GM19467 (cell line): ENCODE results near the gene SYK.
"Not testable (repeated sequence)": the region's sequence is repeated elsewhere in the genome, so short reads cannot be mapped to it uniquely, and the experiment has no call there.

Source experiments
- ATAC-seq: cut with Tn5 transposase; IDR thresholded peaks from one replicate; pipeline ENCODE4 v1.9.1; 2021; ENCODE audit warnings: mild to moderate bottlenecking, moderate library complexity; ENCODE audit not compliant: unreplicated experiment

Gene SYK

GRCh38 chr9:90795084-90795483 lies 6.5 kb upstream of the SYK start:
- ATAC-seq: no peak

GRCh38 chr9:90795871-90796317 lies 5.7 kb upstream of the SYK start:
- ATAC-seq: no peak

DNA sequence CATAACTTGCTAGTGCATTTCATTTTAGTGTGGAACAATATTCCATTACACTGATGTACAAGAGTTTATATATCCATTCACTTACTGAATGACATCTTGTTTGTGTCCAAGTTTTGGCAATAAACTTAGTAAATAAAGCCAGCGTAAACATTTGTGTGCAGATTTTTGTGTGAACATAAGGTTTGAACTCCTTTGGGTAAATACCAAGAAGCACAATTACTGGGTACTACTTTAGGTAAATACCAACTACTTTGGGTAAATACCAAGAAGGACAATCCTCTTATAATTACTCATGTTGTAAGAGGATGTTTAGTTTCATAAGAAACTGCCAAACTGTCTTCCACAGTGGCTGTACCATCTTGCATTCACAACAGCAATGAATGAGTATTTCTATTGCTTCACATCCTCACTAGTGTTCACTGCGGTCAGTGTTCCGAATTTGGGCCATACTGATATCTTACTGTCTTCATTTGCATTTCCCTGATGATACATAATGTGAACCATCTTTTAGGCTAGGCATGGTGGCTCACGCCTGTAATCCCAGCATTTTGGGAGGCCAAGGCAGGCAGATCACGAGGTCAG lies 2.3 kb upstream of the SYK start:
- no peak for ATAC-seq

DNA sequence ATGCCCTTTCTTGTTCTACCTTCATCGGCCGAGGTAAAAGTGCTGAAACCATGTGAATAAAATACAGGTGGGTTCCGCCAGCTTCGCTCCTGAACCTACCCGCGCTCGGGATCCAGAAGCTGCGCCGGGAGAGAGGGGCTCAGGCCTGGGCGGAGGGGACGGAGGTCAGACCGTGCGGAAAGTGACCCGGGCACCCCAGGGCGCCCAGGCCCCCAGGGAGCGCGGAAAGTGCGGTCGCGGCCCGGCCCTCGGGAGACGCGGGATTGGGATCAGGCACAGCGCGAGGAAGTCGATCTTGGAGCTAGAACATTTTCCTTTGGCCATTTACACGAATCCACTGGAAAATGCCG lies 329 bp downstream of the SYK start:
- ATAC-seq: peak; percentile 10

DNA sequence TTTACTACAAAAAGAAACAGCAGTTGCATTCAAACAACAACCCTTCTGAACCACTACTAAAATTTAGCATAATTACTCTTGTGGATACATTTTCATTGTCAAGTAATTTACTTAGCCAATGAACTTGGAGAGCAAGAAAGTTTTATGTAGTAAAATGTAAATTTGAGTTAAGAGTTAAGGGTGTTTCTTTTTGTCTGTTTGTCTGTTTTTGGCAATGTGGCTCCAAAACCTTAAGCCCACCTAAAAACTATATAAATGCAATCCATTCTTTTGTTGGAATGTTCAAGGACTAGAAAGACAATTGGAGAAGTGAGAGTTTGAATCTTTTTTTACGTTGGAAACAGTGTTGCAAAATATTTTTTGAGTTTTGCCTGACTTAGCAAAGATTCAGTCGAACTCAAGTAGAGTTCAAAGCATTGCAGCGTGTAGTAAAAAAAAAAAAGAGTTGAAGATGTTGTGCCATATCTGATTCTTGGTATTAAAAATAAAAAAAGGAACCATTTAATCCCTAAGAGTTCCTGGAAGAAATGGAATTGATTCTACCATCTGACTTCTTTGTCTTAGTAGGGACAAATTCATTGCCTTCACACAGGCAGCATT lies 867 bp downstream of the SYK start:
- no peak for ATAC-seq

- no peak for ATAC-seq
These were observed 2.4 kb downstream of the SYK start for GRCh38 chr9:90803860-90804593.

- no peak for ATAC-seq
These were observed 3.7 kb downstream of the SYK start for GRCh38 chr9:90805006-90805996.

DNA sequence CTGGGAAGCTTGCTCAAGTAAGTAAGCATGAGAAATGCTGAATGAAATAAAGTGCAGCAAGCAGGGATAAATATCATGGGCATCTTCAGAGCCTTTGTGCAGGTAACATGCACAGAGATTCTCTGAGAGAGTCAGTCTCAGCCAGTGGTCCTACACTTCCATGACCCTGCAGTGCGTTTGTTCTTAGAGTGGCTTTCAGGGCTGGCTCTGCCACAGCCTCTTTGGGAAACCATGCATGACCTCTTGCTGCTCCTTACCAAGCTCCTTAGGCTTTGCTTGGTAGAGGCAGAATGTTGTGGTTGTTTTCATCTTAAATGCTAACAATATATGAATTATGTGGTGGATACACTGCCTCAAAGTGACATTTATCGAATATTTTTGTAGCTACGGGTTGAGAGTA lies 5.4 kb downstream of the SYK start:
- no peak for ATAC-seq

GRCh38 chr9:90808398-90808797 lies 6.8 kb downstream of the SYK start:
- ATAC-seq: no peak

- no peak for ATAC-seq
These were observed 7.5 kb downstream of the SYK start for GRCh38 chr9:90808890-90809685.

DNA sequence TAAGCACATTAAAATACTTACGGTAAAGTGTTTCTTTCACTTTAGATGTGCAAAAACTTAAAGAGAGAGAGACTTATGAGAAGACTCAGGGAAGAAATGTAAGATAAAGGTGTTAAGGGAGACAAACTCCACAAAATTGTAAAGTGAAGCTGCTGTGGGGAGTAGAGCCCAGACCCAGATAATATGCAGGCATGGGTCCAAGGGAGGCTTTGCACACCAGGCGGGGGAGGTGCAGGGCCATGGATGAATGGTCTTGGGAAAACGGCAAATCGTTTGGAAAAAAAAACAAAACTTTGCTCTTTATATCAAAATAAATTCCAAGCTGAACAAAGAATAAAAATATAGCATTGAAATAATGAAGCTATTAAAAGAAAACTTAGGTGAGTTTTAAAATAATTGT lies 9.1 kb downstream of the SYK start:
- no peak for ATAC-seq

- no peak for ATAC-seq
These were observed 11.4 kb downstream of the SYK start for GRCh38 chr9:90813046-90813445.

GRCh38 chr9:90813523-90813922 lies 11.9 kb downstream of the SYK start:
- no peak for ATAC-seq

DNA sequence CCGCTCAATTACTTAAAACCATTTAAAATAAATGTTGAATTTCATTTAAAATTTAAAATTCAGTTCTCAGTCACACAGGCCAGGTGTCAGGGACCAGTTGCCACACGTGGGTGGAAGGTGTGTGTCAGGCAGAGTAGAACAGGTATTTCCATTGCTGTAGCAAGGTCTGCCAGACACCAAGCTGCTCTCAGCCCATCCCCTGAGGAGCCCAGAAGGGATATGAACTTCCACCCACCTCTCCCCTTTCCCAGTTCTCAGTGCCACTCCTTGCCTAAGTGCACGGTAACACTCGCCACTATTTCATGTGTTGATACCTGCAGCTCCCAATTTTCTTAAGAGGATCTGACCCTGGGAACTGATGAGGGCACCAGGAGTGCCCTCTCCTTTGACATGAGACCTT lies 12.7 kb downstream of the SYK start:
- ATAC-seq: no peak

DNA sequence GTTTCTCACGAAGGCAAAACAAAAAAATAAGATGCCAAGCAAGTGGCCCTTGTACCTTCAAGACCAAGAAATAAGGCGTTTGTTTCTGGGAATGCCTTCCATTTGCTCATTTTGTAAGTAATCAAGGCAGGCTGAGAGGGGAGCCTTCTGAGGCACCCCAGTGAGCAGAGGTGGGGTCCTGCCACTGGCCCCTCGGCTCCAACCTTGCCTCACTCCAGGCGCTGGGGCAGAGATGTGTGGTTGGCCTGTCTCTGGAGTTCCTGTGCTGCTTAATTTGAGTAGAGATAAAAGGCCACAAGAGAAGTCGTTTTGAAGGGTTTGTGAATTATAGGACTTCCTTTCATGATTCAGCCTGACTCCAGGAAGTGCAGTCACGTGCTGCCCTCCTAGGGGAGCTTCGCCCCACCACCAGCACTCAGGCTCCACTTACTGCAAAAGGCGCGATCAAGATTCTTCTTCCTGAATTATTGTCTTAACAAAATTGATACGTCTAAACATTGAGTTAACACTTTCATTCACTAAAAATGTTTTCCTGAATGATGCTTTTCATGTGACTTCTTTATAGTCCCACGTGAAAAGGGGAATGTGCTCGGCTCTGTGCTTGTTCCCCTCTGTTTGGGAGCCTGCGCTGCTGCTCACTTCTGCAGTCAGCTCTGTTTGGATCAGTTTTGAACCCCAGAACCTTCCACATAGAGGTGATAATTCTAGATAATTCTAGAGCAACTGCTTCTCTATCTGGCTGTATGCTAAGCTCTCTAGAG lies 13.7 kb downstream of the SYK start:
- peak; percentile 47 for ATAC-seq

DNA sequence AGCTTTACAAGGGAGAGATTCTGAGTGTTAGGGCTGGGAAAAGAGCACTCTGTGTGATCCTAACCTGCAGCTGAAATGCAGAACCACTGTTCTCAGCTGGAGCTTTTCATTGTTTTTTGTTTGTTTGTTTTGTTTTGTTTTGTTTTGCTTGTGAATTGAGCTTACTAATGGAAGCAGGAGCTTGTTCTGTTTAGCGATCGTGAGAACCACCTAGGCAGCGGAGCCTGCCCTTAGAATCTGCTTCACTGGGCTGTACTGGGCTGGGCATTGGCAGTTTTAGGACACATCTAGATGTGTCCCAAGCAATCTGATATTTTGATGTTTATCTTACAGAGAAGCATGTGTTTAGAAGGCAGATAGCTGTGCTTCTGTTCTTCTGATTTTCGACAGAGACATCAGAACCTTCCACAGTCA lies 14.3 kb downstream of the SYK start:
- ATAC-seq: no peak

GRCh38 chr9:90816690-90817089 lies 15.1 kb downstream of the SYK start:
- no peak for ATAC-seq

DNA sequence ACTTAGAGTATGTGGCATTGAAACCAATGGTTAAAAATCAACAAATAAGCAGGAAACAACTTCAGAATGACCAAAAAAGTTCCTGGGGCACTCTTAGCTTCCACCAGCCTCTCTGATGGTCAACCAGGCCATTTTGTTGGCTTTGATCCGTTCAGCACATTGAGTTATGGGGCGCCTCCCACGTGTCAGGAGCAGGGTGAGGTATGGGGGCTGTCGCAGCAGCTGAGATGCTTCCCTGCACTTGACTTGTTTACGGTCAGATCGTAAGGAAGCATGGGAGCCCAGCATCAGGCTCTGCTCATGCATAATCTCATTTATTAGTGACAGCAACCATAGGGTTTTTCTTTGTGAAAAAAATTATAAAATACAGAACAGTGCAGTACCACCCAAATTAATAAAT lies 16.7 kb downstream of the SYK start:
- ATAC-seq: no peak

- ATAC-seq: not testable (repeated sequence)
These were observed 18.8 kb downstream of the SYK start for GRCh38 chr9:90820406-90820805.

DNA sequence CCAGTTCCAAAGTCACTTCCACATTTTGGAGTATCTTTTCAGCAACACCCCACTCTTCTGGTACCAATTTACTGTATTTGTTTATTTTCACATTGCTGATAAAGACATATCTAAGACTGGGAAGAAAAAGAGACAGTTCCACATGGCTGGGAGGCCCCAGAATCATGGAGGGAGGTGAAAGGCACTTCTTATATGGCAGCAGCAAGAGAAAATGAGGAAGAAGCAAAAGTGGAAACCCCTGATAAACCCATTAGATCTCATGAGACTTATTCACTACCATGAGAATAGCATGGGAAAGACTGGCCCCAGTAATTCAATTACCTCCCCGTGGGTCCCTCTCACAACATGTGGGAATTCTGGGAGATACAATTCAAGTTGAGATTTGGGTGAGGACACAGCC lies 19.6 kb downstream of the SYK start:
- ATAC-seq: not testable (repeated sequence)
